IMR-90 (cell line): ENCODE data around the gene ZNF614. TPM values are rescaled to one million over a fixed set of nuclear protein-coding genes. Genes with fewer than 3 reads are reported as not detected.

Experiments
- ATAC-seq: fragments of 200-7000 bp; cut with Tn5 transposase; 2 replicates; pipeline ENCODE4 v1.9.1; 2020; ENCODE audit warnings: low read depth, mild to moderate bottlenecking, moderate library complexity
- BruUV-seq: library from RNA; stranded (reverse); fragments of 400-500 nt; replicated peaks from 2 replicates; lab custom pipeline; 2021; lab: Mats Ljungman, UMichigan
- CTCF ChIA-PET: fragments of 300-600 bp; formaldehyde crosslinking; extraction: SDS; loops from one replicate; lab custom pipeline; 2021; ENCODE audit warnings: antibody characterized with exemption; lab: Yijun Ruan, JAX
- POLR2A ChIA-PET: fragments of 300-600 bp; sonication (Branson Sonifier 250); formaldehyde crosslinking; loops from one replicate; lab custom pipeline; 2022; ENCODE audit warnings: antibody characterized with exemption; ENCODE audit not compliant: unreplicated experiment; lab: Charles Lee
- DNase-seq: peaks from one replicate; pipeline ENCODE4 v3.0.0; 2013
- H2AFZ ChIP-seq: replicated peaks from 2 replicates; pipeline ENCODE3; 2013; ENCODE audit warnings: low read length, mild to moderate bottlenecking; ENCODE audit not compliant: poor library complexity
- H2AK5ac ChIP-seq: 2 replicates; pipeline ENCODE4 v1.6.1; 2013; ENCODE audit warnings: low read depth, low read length, inconsistent platforms
- H2AK9ac ChIP-seq: replicated peaks from 2 replicates; pipeline ENCODE3; 2013; ENCODE audit warnings: mild to moderate bottlenecking, low read depth, low read length, moderate library complexity; ENCODE audit not compliant: poor library complexity
- H2BK120ac ChIP-seq: 2 replicates; pipeline ENCODE4 v1.6.1; 2013; ENCODE audit warnings: low read depth, low read length, inconsistent platforms
- H2BK15ac ChIP-seq: 3 replicates; pipeline ENCODE4 v1.6.1; 2013; ENCODE audit warnings: low read depth, low read length, inconsistent platforms
- H2BK20ac ChIP-seq: 2 replicates; pipeline ENCODE4 v1.6.1; 2013; ENCODE audit warnings: low read depth, mild to moderate bottlenecking, inconsistent platforms, low read length, moderate library complexity
- H2BK5ac ChIP-seq: 2 replicates; pipeline ENCODE4 v1.6.1; 2013; ENCODE audit warnings: mild to moderate bottlenecking, low read depth, low read length, inconsistent platforms; ENCODE audit not compliant: poor library complexity, severe bottlenecking
- H3K14ac ChIP-seq: replicated peaks from 2 replicates; pipeline ENCODE4 v1.6.1; 2013; ENCODE audit warnings: low read depth, low read length, inconsistent platforms
- H3K18ac ChIP-seq: 2 replicates; pipeline ENCODE4 v1.6.1; 2013; ENCODE audit warnings: low read depth, low read length, control low read depth
- H3K23ac ChIP-seq: 2 replicates; pipeline ENCODE4 v1.6.1; 2013; ENCODE audit warnings: low read depth, low read length, inconsistent platforms
- H3K27ac ChIP-seq: 2 replicates; pipeline ENCODE4 v1.5.1; 2013; ENCODE audit warnings: mild to moderate bottlenecking, control low read depth, low read length; ENCODE audit not compliant: insufficient read depth
- H3K27me3 ChIP-seq: 2 replicates; pipeline ENCODE4 v1.6.1; 2013; ENCODE audit warnings: low read length; ENCODE audit not compliant: control insufficient read depth, insufficient read depth
- H3K36me3 ChIP-seq: 2 replicates; pipeline ENCODE4 v1.6.1; 2013; ENCODE audit warnings: low read length, mixed read lengths; ENCODE audit not compliant: control insufficient read depth, insufficient read depth
- H3K4ac ChIP-seq: 2 replicates; pipeline ENCODE4 v1.6.1; 2013; ENCODE audit warnings: low read depth, low read length, inconsistent platforms
- H3K4me1 ChIP-seq: 2 replicates; pipeline ENCODE4 v1.6.1; 2013; ENCODE audit warnings: low read length, mixed read lengths; ENCODE audit not compliant: control insufficient read depth, insufficient read depth
- H3K4me2 ChIP-seq: 2 replicates; pipeline ENCODE4 v1.6.1; 2013; ENCODE audit warnings: low read depth, mild to moderate bottlenecking, control low read depth, low read length, moderate library complexity
- H3K4me3 ChIP-seq: 2 replicates; pipeline ENCODE4 v1.5.1; 2013; ENCODE audit warnings: low read depth, mild to moderate bottlenecking, control low read depth, low read length, moderate library complexity; ENCODE audit not compliant: insufficient read depth
- H3K56ac ChIP-seq: 2 replicates; pipeline ENCODE4 v1.6.1; 2013; ENCODE audit warnings: low read length, inconsistent platforms; ENCODE audit not compliant: insufficient read depth; ENCODE audit errors: extremely low read depth
- H3K79me1 ChIP-seq, 2 experiments: 2 replicates each; pipeline ENCODE4 v1.6.1; 2013; ENCODE audit warnings: low read length in 2 of 2, inconsistent platforms in 1 of 2, low read depth in 1 of 2
- H3K9ac ChIP-seq: 2 replicates; pipeline ENCODE4 v1.6.1; 2013; ENCODE audit warnings: low read depth, low read length, control low read depth
- H3K9me1 ChIP-seq: 2 replicates; pipeline ENCODE4 v1.6.1; 2013; ENCODE audit warnings: low read length, inconsistent platforms; ENCODE audit not compliant: insufficient read depth
- H3K9me3 ChIP-seq: 2 replicates; pipeline ENCODE4 v1.6.1; 2013; ENCODE audit warnings: low read length; ENCODE audit not compliant: control insufficient read depth, insufficient read depth
- H4K20me1 ChIP-seq: 2 replicates; pipeline ENCODE4 v1.6.1; 2013; ENCODE audit warnings: low read length, inconsistent platforms; ENCODE audit not compliant: insufficient read depth
- H4K5ac ChIP-seq: 2 replicates; pipeline ENCODE4 v1.6.1; 2013; ENCODE audit warnings: mild to moderate bottlenecking, low read depth, low read length, control low read depth
- H4K8ac ChIP-seq, 2 experiments: 2 replicates each; pipeline ENCODE4 v1.6.1; 2013; ENCODE audit warnings: low read depth in 2 of 2, low read length in 2 of 2, control low read depth in 1 of 2, inconsistent platforms in 1 of 2
- H4K91ac ChIP-seq: 2 replicates; pipeline ENCODE4 v1.6.1; 2013; ENCODE audit warnings: low read depth, low read length, inconsistent platforms; ENCODE audit not compliant: insufficient read depth
- CHD1 ChIP-seq: IDR thresholded peaks from 2 replicates; pipeline ENCODE4 v1.6.1; 2012; ENCODE audit warnings: low read depth, low read length, improper control_type of control experiment
- MAFK ChIP-seq: IDR thresholded peaks from 2 replicates; pipeline ENCODE4 v1.6.1; 2012; ENCODE audit warnings: low read depth, low read length, improper control_type of control experiment
- MXI1 ChIP-seq: IDR thresholded peaks from 2 replicates; pipeline ENCODE4 v1.6.1; 2012; ENCODE audit warnings: low read depth, mild to moderate bottlenecking, low read length, moderate library complexity, borderline replicate concordance
- RAD21 ChIP-seq: IDR thresholded peaks from 2 replicates; pipeline ENCODE4 v1.6.1; 2012; ENCODE audit warnings: low read length, improper control_type of control experiment
- whole genome bisulfite sequencing, 2 experiments: methylation state at CpG; one replicate each; pipeline versions ENCODE4 v1.1.5 to v1.1.7; 2013; ENCODE audit warnings: missing lambda C conversion rate in 2 of 2; ENCODE audit not compliant: insufficient read length in 1 of 2; ENCODE audit errors: extremely low coverage in 2 of 2; 5-methylcytosine and 5-hydroxymethylcytosine counted together
- dilution Hi-C: fragments of 300-500 bp; cut with HindIII; formaldehyde crosslinking; loops from one replicate; pipeline ENCODE4 v1.14.3; 2018; ENCODE audit warnings: low sequenced_read_pairs; ENCODE audit not compliant: unreplicated experiment
- in situ Hi-C: fragments of 300-500 bp; cut with MboI; formaldehyde crosslinking; loops from 3 replicates; pipeline ENCODE4 v1.14.3; 2019; ENCODE audit warnings: low sequenced_read_pairs, inconsistent platforms, mixed read lengths
- intact Hi-C: fragments of 100-400 bp; cut with micrococcal nuclease; formaldehyde crosslinking; loops from 2 replicates; pipeline ENCODE4 v1.10.0; 2022
- polyA plus RNA-seq, 3 experiments: library from polyadenylated mRNA; depleted of rRNA; stranded (reverse); fragments of >200 nt; gene quantifications; 2 replicates each; pipeline ENCODE4 v1.2.3, GENCODE V29; 2012; ENCODE audit warnings: low replicate concordance in 1 of 3
- total RNA-seq: library from RNA; depleted of rRNA; stranded (reverse); fragments of >200 nt; gene quantifications from 2 replicates; pipeline ENCODE4 v1.2.3, GENCODE V29; 2012

ZNF614 gene
- total and polyA plus RNA-seq, 2 of the 4 experiments (the other 2 are of a cell fraction): 3.4 to 12.4 TPM

DNA sequence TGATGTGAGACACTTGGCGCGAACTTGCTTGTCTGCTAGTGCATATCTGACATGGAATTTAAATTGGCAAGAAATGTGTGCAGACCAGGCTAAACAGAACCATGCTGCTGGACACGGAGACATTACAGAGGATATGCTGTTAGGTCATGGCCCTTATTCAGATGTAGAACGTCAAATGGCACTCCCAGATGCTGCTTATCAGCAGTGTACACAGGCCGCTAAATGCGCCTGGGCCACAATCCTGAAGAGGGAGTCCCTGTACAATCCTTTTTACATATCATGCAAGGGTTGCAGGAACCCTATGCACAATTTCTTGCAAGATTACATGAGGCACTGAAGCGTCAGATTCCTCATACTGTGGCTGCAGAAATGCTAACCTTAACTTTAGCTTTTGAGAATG is 50.8 kb downstream of the ZNF614 start:
- H3K4ac ChIP-seq: no peak overlapping the region
- no peak overlapping the region for H2BK120ac ChIP-seq
- intact Hi-C loops (no loop called here), in situ Hi-C loops (no loop called here), dilution Hi-C loops (no loop called here)
- H4K20me1 ChIP-seq: no peaks in the 10 kb centered on the region
- ATAC-seq: no peak
- no peak overlapping the region for H3K23ac ChIP-seq
- no peak overlapping the region for H2AK9ac ChIP-seq
- H3K56ac ChIP-seq: no peak overlapping the region
- BruUV-seq: no TSS peak
- DNase-seq: no peak
- no peak overlapping the region for H2AFZ ChIP-seq
- no peak overlapping the region for H4K91ac ChIP-seq
- no peak overlapping the region for H3K4me3 ChIP-seq
- H3K79me1 ChIP-seq: peaks cover 6 to 35% of the 10 kb centered on the region in 2 experiments
- H3K4me2 ChIP-seq: no peak overlapping the region
- no peak overlapping the region for H2BK15ac ChIP-seq
- no peak overlapping the region for H3K27ac ChIP-seq
- ChIA-PET CTCF (no interaction called here), POLR2A (no interaction called here)
- no peak overlapping the region for H4K8ac ChIP-seq
- peaks cover 35% of the 10 kb centered on the region for H3K36me3 ChIP-seq
- H2BK20ac ChIP-seq: no peak overlapping the region
- WGBS, 2 experiments: 100% methylated on average over 3 of the region's 7 CpGs; no CpG with 5 or more reads in 1 of the 2 experiments
- no peaks in the 10 kb centered on the region for H3K4me1 ChIP-seq
- peaks cover 59% of the 10 kb centered on the region for H3K9me3 ChIP-seq
- no peak overlapping the region for H3K18ac ChIP-seq
- no peak overlapping the region for H3K14ac ChIP-seq
- no peak overlapping the region for H2AK5ac ChIP-seq
- H2BK5ac ChIP-seq: no peak overlapping the region
- no peak for TF ChIP-seq RAD21
- no peak for TF ChIP-seq CHD1
- no peak for TF ChIP-seq MAFK
- TF ChIP-seq MXI1: no peak
- H4K5ac ChIP-seq: no peak overlapping the region
- no peak overlapping the region for H3K9ac ChIP-seq
- H3K27me3 ChIP-seq: no peaks in the 10 kb centered on the region
- H3K9me1 ChIP-seq: no peaks in the 10 kb centered on the region
